SJCRH30 (cell line): ENCODE measurements around the gene UBE2Q2. TPM values are rescaled to one million over a fixed set of nuclear protein-coding genes. Genes with fewer than 3 reads are reported as not detected.

ENCODE experiments used
- DNase-seq, 2 experiments: peaks; one replicate each; pipeline ENCODE4 v3.0.0-alpha.2; 2015 to 2020
- H3K27ac ChIP-seq: fragments of 250-450 bp; sonication (Bioruptor Pico); 2 replicates; pipeline ENCODE4 v1.5.1; 2020; ENCODE audit warnings: mild to moderate bottlenecking, moderate library complexity
- H3K27me3 ChIP-seq: fragments of 250-450 bp; sonication (Bioruptor Pico); 2 replicates; pipeline ENCODE4 v1.5.1; 2020; ENCODE audit warnings: mild to moderate bottlenecking, moderate library complexity
- H3K36me3 ChIP-seq: fragments of 250-450 bp; sonication (Bioruptor Pico); 2 replicates; pipeline ENCODE4 v1.5.1; 2020; ENCODE audit warnings: mild to moderate bottlenecking, moderate library complexity
- H3K4me1 ChIP-seq: fragments of 250-450 bp; sonication (Bioruptor Pico); 2 replicates; pipeline ENCODE4 v1.5.1; 2020; ENCODE audit warnings: mild to moderate bottlenecking, moderate library complexity
- H3K4me3 ChIP-seq: fragments of 250-450 bp; sonication (Bioruptor Pico); 2 replicates; pipeline ENCODE4 v1.5.1; 2020; ENCODE audit warnings: mild to moderate bottlenecking, moderate library complexity
- H3K9me3 ChIP-seq: fragments of 250-450 bp; sonication (Bioruptor Pico); replicated peaks from 2 replicates; pipeline ENCODE4 v1.5.1; 2020; ENCODE audit warnings: mild to moderate bottlenecking, moderate library complexity
- total RNA-seq: library from RNA; depleted of rRNA; stranded (reverse); fragments of >200 nt; shearing (Covaris generic); gene quantifications from 2 replicates; pipeline ENCODE4 v1.2.3, GENCODE V29; 2014; rRNA removed

Gene UBE2Q2
- total RNA-seq, 1 experiment from 2014 or later = 31.5 TPM

DNA sequence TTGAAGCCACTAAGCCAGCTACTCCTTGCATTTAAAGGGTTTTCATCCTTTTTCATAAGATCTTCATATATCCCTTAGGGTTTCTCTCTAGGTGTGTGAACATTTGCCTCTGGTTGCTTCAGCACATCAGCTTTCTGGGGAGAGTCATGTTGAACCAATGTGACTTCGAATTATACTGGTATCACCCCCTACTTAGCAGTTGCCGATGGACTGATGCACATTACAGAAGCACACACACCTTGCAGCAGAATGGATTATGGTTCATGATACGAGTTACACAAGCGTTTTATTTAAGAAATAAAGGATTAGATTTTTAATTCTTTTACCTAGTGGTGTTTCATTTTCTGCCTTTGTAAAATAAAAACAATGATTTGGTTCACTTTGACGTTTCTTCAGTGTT, 100.0 kb downstream of the UBE2Q2 start:
- no peak overlapping the region for H3K27ac ChIP-seq
- no peaks in the 10 kb centered on the region; the same call in 1 of the 2 replicates for H3K36me3 ChIP-seq
- H3K4me3 ChIP-seq = no peak overlapping the region
- H3K27me3 ChIP-seq = no peaks in the 10 kb centered on the region
- no peaks in the 10 kb centered on the region for H3K4me1 ChIP-seq
- DNase-seq = no peak
- no peaks in the 10 kb centered on the region for H3K9me3 ChIP-seq

DNA sequence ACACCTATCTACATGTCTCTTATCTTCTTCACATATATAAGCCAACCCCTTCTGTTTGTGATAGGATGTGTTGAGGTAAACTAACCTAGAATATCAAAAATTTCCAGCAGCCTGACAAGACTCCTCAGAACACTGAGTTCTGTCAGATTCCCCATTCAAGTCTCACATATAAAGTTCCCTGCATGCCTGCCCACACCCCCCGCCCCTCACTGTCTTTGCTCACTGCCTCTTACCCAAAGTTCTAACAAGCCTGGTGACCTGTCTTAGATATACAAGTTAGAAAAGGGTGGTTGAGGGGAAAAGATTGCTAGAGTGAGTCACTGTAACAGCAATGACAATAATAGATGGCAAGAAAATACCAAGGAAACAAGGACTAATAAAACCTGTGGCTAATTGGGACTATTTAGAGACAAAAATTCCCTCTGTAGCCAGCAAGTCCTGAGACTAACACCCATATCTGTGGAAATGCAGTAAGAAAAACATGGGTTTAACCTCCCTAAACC, 100.5 kb downstream of the UBE2Q2 start:
- no peak for DNase-seq
- Histone ChIP-seq H3K9me3 (no peaks in the 10 kb centered on the region), H3K27ac (no peak overlapping the region), H3K4me3 (no peak overlapping the region), H3K4me1 (no peaks in the 10 kb centered on the region), H3K36me3 (no peaks in the 10 kb centered on the region; the same call in 1 of the 2 replicates), H3K27me3 (no peaks in the 10 kb centered on the region)

DNA sequence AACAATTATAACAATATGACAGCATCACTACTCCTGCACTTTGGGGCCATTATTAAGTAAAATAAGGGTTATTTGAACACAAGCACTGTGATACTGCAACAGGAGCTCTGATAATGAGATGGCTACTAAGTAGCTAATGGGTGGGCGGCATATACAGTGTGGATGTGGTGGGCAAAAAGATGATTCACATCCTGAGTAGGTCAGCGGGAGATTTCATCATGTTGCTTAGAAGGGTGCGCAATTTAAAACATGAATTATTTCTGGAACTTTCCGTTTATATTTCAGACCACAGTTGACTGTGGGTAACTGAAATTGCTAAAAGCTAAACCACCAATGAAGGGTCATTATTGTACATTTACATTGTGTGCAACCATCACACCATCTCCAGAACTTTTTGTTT, 102.7 kb downstream of the UBE2Q2 start:
- H3K27me3 ChIP-seq = no peaks in the 10 kb centered on the region
- no peaks in the 10 kb centered on the region for H3K9me3 ChIP-seq
- no peaks in the 10 kb centered on the region for H3K36me3 ChIP-seq
- H3K27ac ChIP-seq = no peak overlapping the region
- DNase-seq = no peak
- no peaks in the 10 kb centered on the region for H3K4me1 ChIP-seq
- no peak overlapping the region for H3K4me3 ChIP-seq

DNA sequence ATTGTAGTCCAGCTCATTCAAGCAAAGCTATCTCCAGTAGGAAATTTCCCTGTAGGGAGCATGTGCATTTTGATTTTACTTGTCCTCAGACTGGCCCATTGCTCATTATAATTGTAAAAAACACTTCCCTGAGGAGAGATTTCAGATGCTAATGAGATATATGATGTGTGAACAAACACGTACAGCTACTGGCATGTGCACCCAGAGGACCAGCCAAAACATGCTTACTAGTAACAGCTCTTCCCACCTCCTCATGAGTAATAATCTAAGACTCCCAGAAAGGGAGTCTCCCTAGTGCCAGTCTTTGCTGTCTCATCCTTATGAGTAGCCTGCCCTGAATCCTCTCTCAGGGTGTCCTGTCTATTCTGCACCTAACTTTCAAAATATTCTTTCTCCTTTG, 103.8 kb downstream of the UBE2Q2 start:
- Histone ChIP-seq H3K27me3 (no peaks in the 10 kb centered on the region), H3K4me1 (no peaks in the 10 kb centered on the region), H3K36me3 (no peaks in the 10 kb centered on the region), H3K27ac (no peak overlapping the region), H3K4me3 (no peak overlapping the region), H3K9me3 (no peaks in the 10 kb centered on the region)
- no peak for DNase-seq

DNA sequence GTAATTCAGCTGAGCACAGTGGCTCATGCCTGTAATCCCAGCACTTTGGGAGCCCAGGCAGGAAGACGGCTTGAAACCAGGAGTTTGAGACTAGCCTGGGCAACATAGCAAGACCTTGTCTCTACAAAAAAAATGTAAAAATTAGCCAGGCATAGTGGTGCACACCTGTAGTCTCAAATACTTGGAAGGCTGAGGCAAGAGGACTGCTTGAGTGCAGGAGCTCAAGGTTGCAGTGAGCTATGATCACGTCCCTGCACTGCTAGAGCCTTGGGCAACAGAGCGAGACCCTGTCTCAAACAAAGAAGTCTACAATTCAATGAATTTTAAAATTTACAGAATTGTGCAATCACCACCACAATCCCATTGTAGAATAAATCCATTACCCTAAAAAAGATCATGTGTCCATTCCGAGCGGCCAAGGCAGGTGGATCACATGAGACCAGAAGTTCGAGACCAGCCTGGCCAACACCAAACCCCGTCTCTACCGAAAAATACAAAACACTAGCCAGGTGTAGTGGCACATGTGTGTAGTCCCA, 105.6 kb downstream of the UBE2Q2 start:
- Histone ChIP-seq H3K4me1 (no peaks in the 10 kb centered on the region), H3K9me3 (no peaks in the 10 kb centered on the region), H3K27ac (no peak overlapping the region), H3K4me3 (no peak overlapping the region), H3K36me3 (no peaks in the 10 kb centered on the region), H3K27me3 (no peaks in the 10 kb centered on the region)
- DNase-seq = no peak

Other genes with a start within 250 kb of the UBE2Q2 start
- 23.5 and 26.5 TPM in 2 replicates for gene SNUPN, start 217.7 kb upstream of the UBE2Q2 start, total RNA-seq
- gene IMP3, start 203.2 kb upstream of the UBE2Q2 start, total RNA-seq = 58.5 and 60.9 TPM in 2 replicates
- gene SNX33, start 195.5 kb upstream of the UBE2Q2 start, total RNA-seq = 7.4 and 8.3 TPM in 2 replicates
- 10.4 and 11.1 TPM in 2 replicates for gene CSPG4, start 130.6 kb upstream of the UBE2Q2 start, total RNA-seq
- 48.5 and 51.8 TPM in 2 replicates for gene FBXO22, start 60.4 kb downstream of the UBE2Q2 start, total RNA-seq
- gene NRG4, start 169.0 kb downstream of the UBE2Q2 start, total RNA-seq = 1.0 and 1.4 TPM in 2 replicates
- gene TMEM266, start 216.5 kb downstream of the UBE2Q2 start, total RNA-seq = 0.05 and 0.10 TPM in 2 replicates